Neural cell (in vitro differentiated cells): Measurements from ENCODE around the gene APOD. TPM values are rescaled to one million over a fixed set of nuclear protein-coding genes. Genes with fewer than 3 reads are reported as not detected.
"Not testable (repeated sequence)": the region's sequence is repeated elsewhere in the genome, so short reads cannot be mapped to it uniquely, and the experiment has no call there.

ENCODE experiments used
- H2AFZ ChIP-seq: fragments of 200-600, 300-800 bp; sonication (generic), shearing (Covaris generic); 2 replicates; pipeline ENCODE4 v1.6.0; 2014; ENCODE audit warnings: low read depth, mild to moderate bottlenecking, antibody characterized with exemption, low read length, moderate library complexity
- H3F3A ChIP-seq: fragments of 200-600 bp; shearing (Covaris generic); 2 replicates; pipeline ENCODE4 v1.6.1; 2016; ENCODE audit warnings: mild to moderate bottlenecking, moderate library complexity, mixed read lengths, antibody characterized with exemption, low read length; ENCODE audit not compliant: insufficient read depth, poor library complexity, severe bottlenecking
- H3K27ac ChIP-seq: fragments of 200-600, 300-800 bp; sonication (generic), shearing (Covaris generic); 2 replicates; pipeline ENCODE4 v1.5.1; 2014; ENCODE audit warnings: mild to moderate bottlenecking, low read length, moderate library complexity
- H3K27me3 ChIP-seq: fragments of 300-800, 200-600 bp; sonication (generic), shearing (Covaris generic); 2 replicates; pipeline ENCODE4 v1.6.0; 2014; ENCODE audit warnings: mild to moderate bottlenecking, low read depth, low read length, moderate library complexity; ENCODE audit not compliant: insufficient read depth
- H3K36me3 ChIP-seq: fragments of 300-800, 200-600 bp; sonication (generic), shearing (Covaris generic); 2 replicates; pipeline ENCODE4 v1.5.1; 2014; ENCODE audit warnings: mild to moderate bottlenecking, antibody characterized with exemption, low read length, moderate library complexity; ENCODE audit not compliant: insufficient read depth
- H3K4me2 ChIP-seq: fragments of 300-800, 200-600 bp; sonication (generic), shearing (Covaris generic); 2 replicates; pipeline ENCODE4 v1.6.0; 2014; ENCODE audit warnings: mild to moderate bottlenecking, low read length
- H3K4me3 ChIP-seq: fragments of 300-800, 200-600 bp; sonication (generic), shearing (Covaris generic); 2 replicates; pipeline ENCODE4 v1.5.1; 2014; ENCODE audit warnings: mild to moderate bottlenecking, low read length, moderate library complexity
- H3K79me2 ChIP-seq: fragments of 200-600 bp; shearing (Covaris generic); replicated peaks from 2 replicates; pipeline ENCODE4 v1.6.0; 2014; ENCODE audit warnings: mild to moderate bottlenecking, low read length, moderate library complexity; ENCODE audit not compliant: insufficient read depth
- H3K9ac ChIP-seq: fragments of 300-800, 200-600 bp; sonication (generic), shearing (Covaris generic); 2 replicates; pipeline ENCODE4 v1.6.1; 2016; ENCODE audit warnings: mild to moderate bottlenecking, low read length, mixed read lengths
- H3K9me2 ChIP-seq: fragments of 200-600 bp; shearing (Covaris generic); 2 replicates; pipeline ENCODE4 v1.6.1; 2016; ENCODE audit warnings: mild to moderate bottlenecking, low read length, mixed read lengths; ENCODE audit not compliant: insufficient read depth
- H3K9me3 ChIP-seq: fragments of 200-600, 300-800 bp; sonication (generic), shearing (Covaris generic); 2 replicates; pipeline ENCODE4 v1.6.1; 2016; ENCODE audit warnings: mild to moderate bottlenecking, mixed run types, low read length, moderate library complexity, mixed read lengths
- H4K20me1 ChIP-seq: fragments of 200-600 bp; shearing (Covaris generic); 2 replicates; pipeline ENCODE4 v1.6.1; 2016; ENCODE audit warnings: mild to moderate bottlenecking, mixed run types; ENCODE audit not compliant: insufficient read depth
- CTCF ChIP-seq: fragments of 450-650 bp; IDR thresholded peaks from 2 replicates; pipeline ENCODE4 v1.5.1; 2014; ENCODE audit warnings: antibody characterized with exemption, mild to moderate bottlenecking, moderate library complexity; ENCODE audit not compliant: poor library complexity, severe bottlenecking
- EP300 ChIP-seq: fragments of 450-650 bp; conservative IDR thresholded peaks from 2 replicates; pipeline ENCODE4 v1.6.1; 2014; ENCODE audit warnings: antibody characterized with exemption, mild to moderate bottlenecking, moderate library complexity; ENCODE audit not compliant: poor library complexity, severe bottlenecking
- EZH2 ChIP-seq: fragments of 200-600, 300-800 bp; shearing (Covaris generic), sonication (generic); IDR thresholded peaks from 2 replicates; pipeline ENCODE4 v1.6.1; 2014; ENCODE audit warnings: antibody characterized with exemption, low read length, borderline replicate concordance, mild to moderate bottlenecking; ENCODE audit not compliant: insufficient read depth, poor library complexity, severe bottlenecking
- MXI1 ChIP-seq: fragments of 450-650 bp; conservative IDR thresholded peaks from 2 replicates; pipeline ENCODE4 v1.6.1; 2014; ENCODE audit warnings: antibody characterized with exemption, mild to moderate bottlenecking; ENCODE audit not compliant: poor library complexity, severe bottlenecking
- POLR2AphosphoS5 ChIP-seq: IDR thresholded peaks from 2 replicates; pipeline ENCODE4 v1.6.1; 2012
- RAD21 ChIP-seq: fragments of 450-650 bp; conservative IDR thresholded peaks from 2 replicates; pipeline ENCODE4 v1.6.1; 2014; ENCODE audit warnings: antibody characterized with exemption, mild to moderate bottlenecking, moderate library complexity
- SMC3 ChIP-seq: fragments of 450-650 bp; conservative IDR thresholded peaks from 2 replicates; pipeline ENCODE4 v1.6.1; 2014; ENCODE audit warnings: antibody characterized with exemption, mild to moderate bottlenecking, moderate library complexity; ENCODE audit not compliant: poor library complexity
- TAF1 ChIP-seq: IDR thresholded peaks from 2 replicates; pipeline ENCODE4 v1.6.1; 2012; ENCODE audit warnings: low read depth
- polyA plus RNA-seq: library from polyadenylated mRNA; depleted of rRNA; stranded (reverse); fragments of >200 nt; gene quantifications from 2 replicates; pipeline ENCODE4 v1.2.3, GENCODE V29; 2014
- TF ChIP-seq, protein P1 (sequence below): IDR thresholded peaks from 2 replicates; pipeline ENCODE4 v1.6.1; 2012; ENCODE audit warnings: borderline replicate concordance

The APOD gene
- polyA plus RNA-seq, 1 donor from 2014 or later: not detected

DNA sequence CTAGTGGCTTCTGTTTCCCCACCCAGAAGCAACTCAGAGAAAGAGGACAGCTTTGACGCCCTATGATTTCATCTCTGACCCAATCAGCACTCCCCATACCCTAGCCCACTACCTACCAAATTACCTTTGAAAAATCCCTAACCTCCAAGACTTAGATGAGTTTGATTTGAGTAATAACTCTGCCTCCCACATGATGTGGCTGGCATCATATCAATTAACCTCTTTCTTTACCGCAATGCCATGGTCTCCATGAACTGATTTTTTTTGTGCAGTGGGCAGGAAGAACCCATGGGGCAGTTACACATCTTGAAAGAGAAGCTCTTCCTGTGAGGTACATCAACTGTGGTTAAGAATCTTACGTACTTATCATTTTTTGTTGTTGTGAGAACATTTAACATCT is 25.5 kb upstream of the APOD start:
- no peaks in the 10 kb centered on the region for H3K27me3 ChIP-seq
- H3K4me2 ChIP-seq: no peak overlapping the region
- H4K20me1 ChIP-seq: no peaks in the 10 kb centered on the region
- H3K9me2 ChIP-seq: no peaks in the 10 kb centered on the region
- no peaks in the 10 kb centered on the region for H3K36me3 ChIP-seq
- H3K27ac ChIP-seq: no peak overlapping the region
- no peaks in the 10 kb centered on the region for H3K79me2 ChIP-seq
- H3K9me3 ChIP-seq: no peaks in the 10 kb centered on the region
- H3K9ac ChIP-seq: no peak overlapping the region
- H3F3A ChIP-seq: no peaks in the 10 kb centered on the region
- TF ChIP-seq, protein P1, sequence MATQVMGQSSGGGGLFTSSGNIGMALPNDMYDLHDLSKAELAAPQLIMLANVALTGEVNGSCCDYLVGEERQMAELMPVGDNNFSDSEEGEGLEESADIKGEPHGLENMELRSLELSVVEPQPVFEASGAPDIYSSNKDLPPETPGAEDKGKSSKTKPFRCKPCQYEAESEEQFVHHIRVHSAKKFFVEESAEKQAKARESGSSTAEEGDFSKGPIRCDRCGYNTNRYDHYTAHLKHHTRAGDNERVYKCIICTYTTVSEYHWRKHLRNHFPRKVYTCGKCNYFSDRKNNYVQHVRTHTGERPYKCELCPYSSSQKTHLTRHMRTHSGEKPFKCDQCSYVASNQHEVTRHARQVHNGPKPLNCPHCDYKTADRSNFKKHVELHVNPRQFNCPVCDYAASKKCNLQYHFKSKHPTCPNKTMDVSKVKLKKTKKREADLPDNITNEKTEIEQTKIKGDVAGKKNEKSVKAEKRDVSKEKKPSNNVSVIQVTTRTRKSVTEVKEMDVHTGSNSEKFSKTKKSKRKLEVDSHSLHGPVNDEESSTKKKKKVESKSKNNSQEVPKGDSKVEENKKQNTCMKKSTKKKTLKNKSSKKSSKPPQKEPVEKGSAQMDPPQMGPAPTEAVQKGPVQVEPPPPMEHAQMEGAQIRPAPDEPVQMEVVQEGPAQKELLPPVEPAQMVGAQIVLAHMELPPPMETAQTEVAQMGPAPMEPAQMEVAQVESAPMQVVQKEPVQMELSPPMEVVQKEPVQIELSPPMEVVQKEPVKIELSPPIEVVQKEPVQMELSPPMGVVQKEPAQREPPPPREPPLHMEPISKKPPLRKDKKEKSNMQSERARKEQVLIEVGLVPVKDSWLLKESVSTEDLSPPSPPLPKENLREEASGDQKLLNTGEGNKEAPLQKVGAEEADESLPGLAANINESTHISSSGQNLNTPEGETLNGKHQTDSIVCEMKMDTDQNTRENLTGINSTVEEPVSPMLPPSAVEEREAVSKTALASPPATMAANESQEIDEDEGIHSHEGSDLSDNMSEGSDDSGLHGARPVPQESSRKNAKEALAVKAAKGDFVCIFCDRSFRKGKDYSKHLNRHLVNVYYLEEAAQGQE: no peak
- no peak for TF ChIP-seq CTCF
- no peak for TF ChIP-seq SMC3
- no peak for TF ChIP-seq POLR2AphosphoS5
- TF ChIP-seq EP300: no peak
- TF ChIP-seq TAF1: no peak
- no peak for TF ChIP-seq EZH2
- TF ChIP-seq MXI1: no peak
- TF ChIP-seq RAD21: no peak
- H2AFZ ChIP-seq: no peak overlapping the region
- no peak overlapping the region for H3K4me3 ChIP-seq

DNA sequence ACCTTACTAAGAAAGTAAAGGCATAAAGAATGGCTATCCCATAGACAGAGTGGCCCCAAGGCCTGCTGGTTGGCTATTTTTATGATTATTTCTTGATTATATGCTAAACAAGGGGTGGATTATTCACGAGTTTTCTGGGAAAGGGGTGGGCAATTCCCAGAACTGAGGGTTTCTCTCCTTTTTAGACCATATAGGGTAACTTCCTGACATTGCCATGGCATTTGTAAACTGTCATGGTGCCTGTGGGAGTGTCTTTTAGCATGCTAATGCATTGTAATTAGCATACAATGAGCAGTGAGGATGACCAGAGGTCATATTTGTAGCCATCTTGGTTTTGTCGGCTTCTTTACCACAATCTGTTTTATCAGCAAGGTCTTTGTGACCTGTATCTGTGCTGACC is 18.0 kb upstream of the APOD start:
- H3K27ac ChIP-seq, H3K4me3 ChIP-seq, H3K9me3 ChIP-seq, H3K27me3 ChIP-seq, H3K36me3 ChIP-seq, H3F3A ChIP-seq, H3K9me2 ChIP-seq, H3K9ac ChIP-seq, H3K4me2 ChIP-seq, H4K20me1 ChIP-seq, H3K79me2 ChIP-seq, H2AFZ ChIP-seq: not testable (repeated sequence)

DNA sequence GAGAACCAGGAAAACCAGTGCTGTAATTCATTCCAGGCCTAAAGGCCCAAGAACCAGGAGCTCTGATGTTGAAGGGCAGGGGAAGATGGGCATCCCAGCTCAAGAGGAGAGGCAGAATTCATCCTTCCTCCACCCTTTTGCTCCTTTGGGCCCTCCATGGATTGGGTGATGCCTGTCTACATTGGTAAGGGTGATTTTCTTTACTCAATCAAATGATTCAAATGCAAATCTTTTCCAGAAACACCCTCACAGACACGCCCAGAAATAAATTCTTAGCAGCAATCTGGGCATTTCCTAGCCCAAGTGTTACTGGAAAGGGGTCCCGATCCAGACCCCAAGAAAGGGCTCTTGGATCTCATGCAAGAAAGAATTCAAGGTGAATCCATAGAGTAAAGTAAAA is 17.6 kb upstream of the APOD start:
- Histone ChIP-seq H3F3A (no peaks in the 10 kb centered on the region), H3K4me2 (no peak overlapping the region), H3K27ac (no peak overlapping the region), H3K9me3 (no peaks in the 10 kb centered on the region), H4K20me1 (no peaks in the 10 kb centered on the region), H3K36me3 (no peaks in the 10 kb centered on the region), H3K27me3 (no peaks in the 10 kb centered on the region), H3K4me3 (no peak overlapping the region), H3K9ac (no peak overlapping the region), H3K79me2 (no peaks in the 10 kb centered on the region), H3K9me2 (no peaks in the 10 kb centered on the region), H2AFZ (no peak overlapping the region)
- TF ChIP-seq CTCF: no peak

DNA sequence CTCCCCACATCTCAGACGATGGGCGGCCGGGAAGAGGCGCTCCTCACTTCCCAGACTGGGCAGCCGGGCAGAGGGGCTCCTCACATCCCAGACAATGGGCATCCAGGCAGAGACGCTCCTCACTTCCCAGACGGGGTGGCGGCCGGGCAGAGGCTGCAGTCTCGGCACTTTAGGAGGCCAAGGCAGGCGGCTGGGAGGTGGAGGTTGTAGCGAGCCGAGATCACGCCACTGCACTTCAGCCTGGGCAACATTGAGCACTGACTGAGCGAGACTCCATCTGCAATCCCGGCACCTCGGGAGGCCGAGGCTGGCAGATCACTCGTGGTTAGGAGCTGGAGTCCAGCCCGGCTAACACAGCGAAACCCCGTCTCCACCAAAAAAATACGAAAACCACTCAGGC is 16.2 kb upstream of the APOD start:
- not testable (repeated sequence) for H3K9me3 ChIP-seq, H3K4me3 ChIP-seq, H3K79me2 ChIP-seq, H3K4me2 ChIP-seq, H2AFZ ChIP-seq, H3K36me3 ChIP-seq, H3K9me2 ChIP-seq, H4K20me1 ChIP-seq, H3K27me3 ChIP-seq, H3K9ac ChIP-seq, H3F3A ChIP-seq, H3K27ac ChIP-seq

GRCh38 chr3:195599516-195599915 is 15.8 kb upstream of the APOD start:
- not testable (repeated sequence) for H3K27ac ChIP-seq, H3K4me2 ChIP-seq, H3K27me3 ChIP-seq, H4K20me1 ChIP-seq, H3F3A ChIP-seq, H3K4me3 ChIP-seq, H3K9me2 ChIP-seq, H3K9me3 ChIP-seq, H3K79me2 ChIP-seq, H3K9ac ChIP-seq, H2AFZ ChIP-seq, H3K36me3 ChIP-seq
